ENCODE measurements around the gene ST3GAL2. TPM values are rescaled to one million over a fixed set of nuclear protein-coding genes. Genes with fewer than 3 reads are reported as not detected.

The ST3GAL2 gene
- total and polyA plus RNA-seq, 9 of the 15 experiments (the other 6 are each of a cell fraction or from before 2014, with no cell fraction given), result 1.5 to 108 (median 34.3) TPM

DNA sequence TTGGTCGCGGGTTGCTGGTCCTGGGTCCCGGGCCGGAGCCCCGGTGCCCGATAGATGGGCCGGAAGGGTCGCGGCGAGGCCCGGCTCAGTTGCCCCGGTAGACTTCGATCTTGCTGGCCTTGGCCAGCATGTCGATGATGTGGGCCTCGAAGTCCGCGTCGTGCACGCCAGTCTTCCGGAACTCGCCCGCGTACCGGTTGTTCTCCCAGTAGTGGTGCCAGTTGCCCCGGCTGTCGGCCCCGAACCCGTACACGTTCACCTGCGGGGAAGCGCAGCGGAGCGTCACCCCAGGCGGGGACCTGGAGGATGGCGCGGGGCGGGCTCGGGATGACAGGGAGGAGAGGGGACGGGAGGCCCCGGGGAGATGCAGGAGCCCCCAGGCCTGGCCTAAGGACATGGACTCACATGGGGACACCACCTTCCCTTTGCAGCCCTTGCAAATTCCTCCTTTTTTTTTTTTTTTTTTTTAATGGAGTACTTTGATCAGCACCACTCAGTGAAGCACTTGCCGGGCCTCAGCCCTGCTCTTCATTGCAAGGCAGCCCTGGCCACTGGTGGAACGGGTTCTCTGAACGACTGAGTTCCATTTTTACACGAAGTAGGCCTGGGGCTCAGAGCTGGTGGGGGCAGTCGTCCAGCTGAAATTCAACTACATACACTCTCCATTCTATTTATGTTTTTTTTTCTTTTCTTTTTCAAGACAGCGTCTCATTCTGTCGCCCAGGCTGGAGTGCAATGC, 57.1 kb downstream of the ST3GAL2 start (continued):
- TF ChIP-seq, protein P1, sequence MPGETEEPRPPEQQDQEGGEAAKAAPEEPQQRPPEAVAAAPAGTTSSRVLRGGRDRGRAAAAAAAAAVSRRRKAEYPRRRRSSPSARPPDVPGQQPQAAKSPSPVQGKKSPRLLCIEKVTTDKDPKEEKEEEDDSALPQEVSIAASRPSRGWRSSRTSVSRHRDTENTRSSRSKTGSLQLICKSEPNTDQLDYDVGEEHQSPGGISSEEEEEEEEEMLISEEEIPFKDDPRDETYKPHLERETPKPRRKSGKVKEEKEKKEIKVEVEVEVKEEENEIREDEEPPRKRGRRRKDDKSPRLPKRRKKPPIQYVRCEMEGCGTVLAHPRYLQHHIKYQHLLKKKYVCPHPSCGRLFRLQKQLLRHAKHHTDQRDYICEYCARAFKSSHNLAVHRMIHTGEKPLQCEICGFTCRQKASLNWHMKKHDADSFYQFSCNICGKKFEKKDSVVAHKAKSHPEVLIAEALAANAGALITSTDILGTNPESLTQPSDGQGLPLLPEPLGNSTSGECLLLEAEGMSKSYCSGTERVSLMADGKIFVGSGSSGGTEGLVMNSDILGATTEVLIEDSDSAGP (CRISPR knock-in tag; IDR thresholded peaks at IDR 0.05), result no peak
- TF ChIP-seq ZZZ3 (IDR thresholded peaks at IDR 0.05) (no peak), ZSCAN32 (CRISPR knock-in tag; IDR thresholded peaks at IDR 0.05) (no peak), ETV6 (IDR thresholded peaks at IDR 0.05; ENCODE audit: borderline replicate concordance in 1 of 2, low read depth in 2 of 2, low read length in 1 of 2) (no peak), ETV6 (CRISPR knock-in tag; IDR thresholded peaks at IDR 0.05; ENCODE audit: borderline replicate concordance) (no peak), POLR2AphosphoS5 (IDR thresholded peaks at IDR 0.05; ENCODE audit: control insufficient read depth, insufficient read depth, low read depth, low read length) (peak; percentile 38; the same call in 1 of the 2 replicates)
- TF ChIP-seq, protein P2, sequence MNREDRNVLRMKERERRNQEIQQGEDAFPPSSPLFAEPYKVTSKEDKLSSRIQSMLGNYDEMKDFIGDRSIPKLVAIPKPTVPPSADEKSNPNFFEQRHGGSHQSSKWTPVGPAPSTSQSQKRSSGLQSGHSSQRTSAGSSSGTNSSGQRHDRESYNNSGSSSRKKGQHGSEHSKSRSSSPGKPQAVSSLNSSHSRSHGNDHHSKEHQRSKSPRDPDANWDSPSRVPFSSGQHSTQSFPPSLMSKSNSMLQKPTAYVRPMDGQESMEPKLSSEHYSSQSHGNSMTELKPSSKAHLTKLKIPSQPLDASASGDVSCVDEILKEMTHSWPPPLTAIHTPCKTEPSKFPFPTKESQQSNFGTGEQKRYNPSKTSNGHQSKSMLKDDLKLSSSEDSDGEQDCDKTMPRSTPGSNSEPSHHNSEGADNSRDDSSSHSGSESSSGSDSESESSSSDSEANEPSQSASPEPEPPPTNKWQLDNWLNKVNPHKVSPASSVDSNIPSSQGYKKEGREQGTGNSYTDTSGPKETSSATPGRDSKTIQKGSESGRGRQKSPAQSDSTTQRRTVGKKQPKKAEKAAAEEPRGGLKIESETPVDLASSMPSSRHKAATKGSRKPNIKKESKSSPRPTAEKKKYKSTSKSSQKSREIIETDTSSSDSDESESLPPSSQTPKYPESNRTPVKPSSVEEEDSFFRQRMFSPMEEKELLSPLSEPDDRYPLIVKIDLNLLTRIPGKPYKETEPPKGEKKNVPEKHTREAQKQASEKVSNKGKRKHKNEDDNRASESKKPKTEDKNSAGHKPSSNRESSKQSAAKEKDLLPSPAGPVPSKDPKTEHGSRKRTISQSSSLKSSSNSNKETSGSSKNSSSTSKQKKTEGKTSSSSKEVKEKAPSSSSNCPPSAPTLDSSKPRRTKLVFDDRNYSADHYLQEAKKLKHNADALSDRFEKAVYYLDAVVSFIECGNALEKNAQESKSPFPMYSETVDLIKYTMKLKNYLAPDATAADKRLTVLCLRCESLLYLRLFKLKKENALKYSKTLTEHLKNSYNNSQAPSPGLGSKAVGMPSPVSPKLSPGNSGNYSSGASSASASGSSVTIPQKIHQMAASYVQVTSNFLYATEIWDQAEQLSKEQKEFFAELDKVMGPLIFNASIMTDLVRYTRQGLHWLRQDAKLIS (CRISPR knock-in tag; IDR thresholded peaks at IDR 0.05), result no peak
- TF ChIP-seq, protein P3, sequence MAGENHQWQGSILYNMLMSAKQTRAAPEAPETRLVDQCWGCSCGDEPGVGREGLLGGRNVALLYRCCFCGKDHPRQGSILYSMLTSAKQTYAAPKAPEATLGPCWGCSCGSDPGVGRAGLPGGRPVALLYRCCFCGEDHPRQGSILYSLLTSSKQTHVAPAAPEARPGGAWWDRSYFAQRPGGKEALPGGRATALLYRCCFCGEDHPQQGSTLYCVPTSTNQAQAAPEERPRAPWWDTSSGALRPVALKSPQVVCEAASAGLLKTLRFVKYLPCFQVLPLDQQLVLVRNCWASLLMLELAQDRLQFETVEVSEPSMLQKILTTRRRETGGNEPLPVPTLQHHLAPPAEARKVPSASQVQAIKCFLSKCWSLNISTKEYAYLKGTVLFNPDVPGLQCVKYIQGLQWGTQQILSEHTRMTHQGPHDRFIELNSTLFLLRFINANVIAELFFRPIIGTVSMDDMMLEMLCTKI (IDR thresholded peaks at IDR 0.05; ENCODE audit: partially characterized antibody), result no peak
- TF ChIP-seq, protein P4, sequence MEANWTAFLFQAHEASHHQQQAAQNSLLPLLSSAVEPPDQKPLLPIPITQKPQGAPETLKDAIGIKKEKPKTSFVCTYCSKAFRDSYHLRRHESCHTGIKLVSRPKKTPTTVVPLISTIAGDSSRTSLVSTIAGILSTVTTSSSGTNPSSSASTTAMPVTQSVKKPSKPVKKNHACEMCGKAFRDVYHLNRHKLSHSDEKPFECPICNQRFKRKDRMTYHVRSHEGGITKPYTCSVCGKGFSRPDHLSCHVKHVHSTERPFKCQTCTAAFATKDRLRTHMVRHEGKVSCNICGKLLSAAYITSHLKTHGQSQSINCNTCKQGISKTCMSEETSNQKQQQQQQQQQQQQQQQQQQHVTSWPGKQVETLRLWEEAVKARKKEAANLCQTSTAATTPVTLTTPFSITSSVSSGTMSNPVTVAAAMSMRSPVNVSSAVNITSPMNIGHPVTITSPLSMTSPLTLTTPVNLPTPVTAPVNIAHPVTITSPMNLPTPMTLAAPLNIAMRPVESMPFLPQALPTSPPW (CRISPR knock-in tag; IDR thresholded peaks at IDR 0.05), result no peak

Data from K562 (cell line).